ENCODE data around the gene LRRC2.

DNA sequence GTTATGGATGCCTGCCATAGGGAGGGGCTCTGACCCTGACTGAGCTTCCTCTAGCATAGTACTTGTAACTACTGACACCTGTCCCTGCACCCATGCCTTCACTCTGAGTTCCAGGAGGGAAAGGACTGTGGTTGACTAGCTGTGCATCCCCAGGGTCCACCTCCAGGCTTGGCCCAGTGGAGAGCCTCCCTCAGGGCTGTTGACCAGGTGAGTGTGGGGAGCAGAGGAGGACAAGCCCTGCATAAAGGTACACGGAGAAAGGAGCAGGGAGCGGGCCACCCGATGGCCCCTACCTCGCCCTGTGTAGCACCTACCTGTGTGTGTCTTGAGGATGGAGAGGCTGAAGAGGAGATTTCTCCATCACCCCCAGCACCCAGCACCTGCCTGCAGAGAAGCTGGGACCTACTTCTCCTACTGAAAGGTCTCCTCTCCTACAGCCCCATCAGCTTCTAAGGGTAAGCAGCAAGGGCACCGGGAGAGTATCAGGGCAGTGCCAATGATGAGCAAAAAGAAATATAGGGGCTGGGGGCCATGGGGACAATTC, 94.7 kb downstream of the LRRC2 start:
- no peak for TF ChIP-seq POLR2AphosphoS5 (IDR thresholded peaks at IDR 0.05)
- no peak for TF ChIP-seq CTCF (IDR thresholded peaks at IDR 0.05)
- TF ChIP-seq POLR2A (IDR thresholded peaks at IDR 0.05) = no peak
